GM18907 (cell line): ENCODE data around the gene OLFM4.

Source experiments
- ATAC-seq: cut with Tn5 transposase; IDR thresholded peaks from one replicate; pipeline ENCODE4 v1.9.1; 2021; ENCODE audit warnings: mild to moderate bottlenecking, moderate library complexity; ENCODE audit not compliant: unreplicated experiment

Gene OLFM4

GRCh38 chr13:53064731-53065130 lies 36.1 kb downstream of the OLFM4 start:
- ATAC-seq = no peak

GRCh38 chr13:53066411-53066810 lies 37.8 kb downstream of the OLFM4 start:
- ATAC-seq = no peak

GRCh38 chr13:53068585-53069520 lies 40.2 kb downstream of the OLFM4 start:
- ATAC-seq = no peak

GRCh38 chr13:53069800-53070199 lies 41.2 kb downstream of the OLFM4 start:
- no peak for ATAC-seq

- no peak for ATAC-seq
These were observed 45.1 kb downstream of the OLFM4 start for GRCh38 chr13:53073711-53074110.

- no peak for ATAC-seq
These were observed 45.5 kb downstream of the OLFM4 start for GRCh38 chr13:53074114-53074513.

- no peak for ATAC-seq
These were observed 46.9 kb downstream of the OLFM4 start for GRCh38 chr13:53075356-53076041.

- no peak for ATAC-seq
These were observed 51.1 kb downstream of the OLFM4 start for GRCh38 chr13:53079691-53080090.

GRCh38 chr13:53088871-53089270 lies 60.3 kb downstream of the OLFM4 start:
- no peak for ATAC-seq

GRCh38 chr13:53089951-53090350 lies 61.3 kb downstream of the OLFM4 start:
- ATAC-seq = no peak

- no peak for ATAC-seq
These were observed 61.8 kb downstream of the OLFM4 start for GRCh38 chr13:53090461-53090860.

- no peak for ATAC-seq
These were observed 64.3 kb downstream of the OLFM4 start for GRCh38 chr13:53092931-53093330.

GRCh38 chr13:53098455-53098854 lies 69.8 kb downstream of the OLFM4 start:
- no peak for ATAC-seq

- no peak for ATAC-seq
These were observed 71.9 kb downstream of the OLFM4 start for GRCh38 chr13:53100394-53101063.
